Raji (cell line): ENCODE results near the gene HSF2BP.

ENCODE experiments used
- POLR2A ChIP-seq: IDR thresholded peaks from 2 replicates; pipeline ENCODE4 v1.6.1; 2011; ENCODE audit warnings: low read depth, low read length, control low read depth; ENCODE audit not compliant: insufficient read depth

The HSF2BP gene

DNA sequence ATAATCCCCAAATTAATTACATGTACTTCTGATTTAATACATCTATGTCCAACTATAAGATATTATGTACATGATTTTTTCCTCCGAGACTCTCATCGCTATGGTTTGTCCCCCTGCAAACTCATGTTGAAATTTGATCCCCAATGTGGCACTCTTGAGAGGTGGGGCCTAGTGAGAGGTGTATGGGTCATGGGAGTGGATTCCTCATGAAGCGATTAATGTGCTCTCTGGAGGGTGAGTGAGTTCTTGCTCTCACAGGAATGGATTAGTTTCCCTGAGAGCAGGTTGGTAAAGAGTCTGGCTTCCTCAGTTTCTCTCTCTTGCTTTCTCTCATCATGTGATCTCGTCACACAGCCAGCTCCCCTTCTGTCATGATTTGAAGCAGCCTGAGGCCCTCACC is 16.1 kb downstream of the HSF2BP start:
- no peak for TF ChIP-seq POLR2A

- TF ChIP-seq POLR2A: no peak
These were observed 18.9 kb downstream of the HSF2BP start for GRCh38 chr21:43640400-43640799.

DNA sequence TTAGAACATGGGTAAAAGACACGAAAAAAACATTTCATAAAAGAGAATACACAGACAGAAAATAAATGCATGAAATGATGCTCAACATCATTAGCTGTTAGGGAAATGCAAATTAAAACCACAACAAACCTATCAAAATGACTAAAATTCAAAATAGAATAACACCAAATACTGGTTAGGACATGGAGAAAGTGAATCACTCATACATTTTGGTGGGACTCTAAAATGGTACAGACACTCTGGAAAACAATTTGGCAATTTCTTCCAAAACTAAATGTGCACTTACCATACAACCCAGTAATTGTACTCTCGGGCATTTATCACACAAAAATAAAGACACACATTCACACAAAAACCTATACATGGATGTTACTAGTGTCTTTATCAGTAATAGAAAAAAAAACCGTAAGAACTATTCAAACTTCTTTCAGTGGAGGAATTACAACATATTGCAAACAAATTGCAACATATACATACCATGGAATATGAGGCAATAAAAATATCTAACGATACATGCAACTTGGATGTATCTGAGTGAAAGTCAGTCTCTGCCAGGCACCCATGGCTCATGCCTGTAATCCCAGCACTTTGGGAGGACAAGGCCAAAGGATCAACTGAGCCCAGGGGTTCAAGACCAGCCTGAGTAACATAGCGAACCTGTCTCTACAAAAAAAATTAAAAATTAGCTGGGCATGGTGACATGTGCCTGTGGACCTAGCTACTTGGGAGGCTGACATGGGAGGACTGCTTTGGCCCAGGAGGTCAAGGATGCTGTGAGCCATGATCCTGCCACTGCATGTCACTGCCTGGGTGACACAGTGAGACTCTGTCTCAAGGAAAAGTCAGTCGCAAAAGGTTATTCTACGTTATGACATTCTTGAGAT is 19.6 kb downstream of the HSF2BP start:
- TF ChIP-seq POLR2A: no peak

DNA sequence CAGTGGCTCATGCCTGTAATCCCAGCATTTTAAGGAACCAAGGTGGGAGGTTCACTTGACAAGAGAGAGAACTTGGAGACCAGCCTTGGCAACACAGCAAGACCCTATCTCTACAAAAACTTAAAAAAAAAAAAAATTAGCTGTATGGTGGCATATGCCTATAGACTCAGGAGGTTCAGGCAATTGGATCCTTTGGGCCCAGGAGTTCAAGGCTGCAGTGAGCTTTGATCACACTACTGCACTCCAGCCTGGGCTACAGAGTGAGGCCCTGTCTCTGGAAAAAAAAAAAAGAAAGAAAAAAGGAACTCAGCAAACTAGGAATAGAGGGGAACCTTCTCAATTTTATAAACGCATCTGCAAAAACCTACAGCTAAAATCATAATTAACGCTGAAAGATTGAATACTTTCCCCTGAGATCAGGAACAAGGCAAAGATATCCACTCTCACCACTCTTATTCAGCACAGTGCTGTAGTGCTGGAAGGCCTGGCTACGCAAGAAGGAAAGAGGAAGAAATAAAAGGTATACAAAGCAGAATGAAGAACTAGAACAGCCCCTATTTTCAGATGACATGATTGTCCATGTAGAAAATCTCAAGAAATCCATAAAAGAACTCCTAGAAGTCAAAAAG is 21.6 kb downstream of the HSF2BP start:
- no peak for TF ChIP-seq POLR2A

- no peak for TF ChIP-seq POLR2A
These were observed 23.9 kb downstream of the HSF2BP start for GRCh38 chr21:43635436-43635835.

DNA sequence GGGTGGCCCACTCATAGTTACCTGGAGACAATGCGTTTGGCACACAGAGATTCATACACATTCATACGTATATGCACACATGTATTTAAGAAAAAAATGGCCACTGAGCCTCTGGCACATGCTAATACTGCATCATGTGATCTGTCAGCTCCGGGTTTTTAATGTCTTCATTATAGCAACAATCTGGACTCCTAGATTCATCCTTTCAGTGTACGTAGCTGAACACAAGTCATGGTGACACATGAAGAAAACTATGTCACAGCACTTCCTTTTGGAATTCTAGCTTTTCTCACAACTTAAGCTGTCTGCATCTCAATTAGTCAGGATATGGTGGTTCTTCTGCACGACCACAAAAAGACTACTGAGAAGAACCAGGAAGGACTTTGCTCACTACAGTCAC is 24.7 kb downstream of the HSF2BP start:
- no peak for TF ChIP-seq POLR2A

- no peak for TF ChIP-seq POLR2A
These were observed 26.8 kb downstream of the HSF2BP start for GRCh38 chr21:43632373-43632905.

- no peak for TF ChIP-seq POLR2A
These were observed 27.7 kb downstream of the HSF2BP start for GRCh38 chr21:43631411-43632107.

DNA sequence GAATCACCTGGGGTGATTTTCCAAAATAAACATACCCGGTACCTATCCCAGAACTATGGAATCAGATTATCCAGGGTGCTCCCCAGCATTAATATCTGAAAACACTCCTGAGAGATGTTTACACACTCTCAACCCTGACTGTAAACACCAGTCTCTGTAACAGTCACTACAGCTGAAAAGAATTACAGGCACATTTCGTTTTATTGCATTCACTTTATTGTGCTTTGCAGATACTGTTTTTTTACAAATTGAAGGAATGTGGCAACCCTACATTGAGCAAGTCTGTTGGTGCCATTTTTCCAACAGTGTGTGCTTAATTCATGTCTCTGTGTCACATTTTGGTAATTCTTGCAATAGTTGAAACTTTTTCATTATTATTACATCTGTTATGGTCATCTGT is 31.8 kb downstream of the HSF2BP start:
- TF ChIP-seq POLR2A: no peak

DNA sequence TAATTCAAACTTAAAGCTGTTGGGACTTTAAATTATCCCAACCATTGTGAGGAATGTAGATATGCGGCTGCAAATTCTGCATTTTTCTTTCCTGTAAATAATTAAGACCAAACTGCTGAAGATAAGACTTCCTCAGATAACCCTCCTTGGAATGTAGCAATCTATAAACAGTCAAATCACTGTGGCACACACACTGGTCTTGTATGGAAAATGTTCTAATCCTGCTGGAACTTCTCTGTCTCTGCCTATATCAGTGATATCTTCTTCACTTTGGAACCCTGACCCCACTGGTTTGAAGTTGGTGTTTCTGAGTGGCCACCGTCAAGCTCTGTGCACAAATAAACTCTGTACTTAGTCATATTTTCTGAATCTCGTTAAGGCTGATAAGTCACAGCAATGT is 32.9 kb downstream of the HSF2BP start:
- TF ChIP-seq POLR2A: no peak

DNA sequence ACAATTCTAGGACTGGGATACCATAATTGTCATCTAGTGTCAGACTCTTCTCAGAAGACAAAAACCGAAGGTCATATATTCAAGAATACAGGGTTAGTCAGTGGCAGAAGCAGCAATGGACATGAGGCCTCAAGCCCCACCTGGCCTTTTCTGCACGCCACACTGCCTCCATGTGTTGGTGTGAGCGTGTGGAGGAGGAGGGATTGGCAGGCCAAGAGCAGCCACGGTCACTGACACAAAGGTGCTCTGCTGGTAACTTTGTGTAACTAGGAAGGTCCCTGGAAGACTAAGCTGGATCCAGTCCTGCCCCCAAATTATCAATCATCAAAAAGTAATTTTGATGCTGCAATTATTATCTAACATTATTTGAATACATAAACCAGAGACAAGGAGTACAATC is 34.9 kb downstream of the HSF2BP start:
- TF ChIP-seq POLR2A: no peak

DNA sequence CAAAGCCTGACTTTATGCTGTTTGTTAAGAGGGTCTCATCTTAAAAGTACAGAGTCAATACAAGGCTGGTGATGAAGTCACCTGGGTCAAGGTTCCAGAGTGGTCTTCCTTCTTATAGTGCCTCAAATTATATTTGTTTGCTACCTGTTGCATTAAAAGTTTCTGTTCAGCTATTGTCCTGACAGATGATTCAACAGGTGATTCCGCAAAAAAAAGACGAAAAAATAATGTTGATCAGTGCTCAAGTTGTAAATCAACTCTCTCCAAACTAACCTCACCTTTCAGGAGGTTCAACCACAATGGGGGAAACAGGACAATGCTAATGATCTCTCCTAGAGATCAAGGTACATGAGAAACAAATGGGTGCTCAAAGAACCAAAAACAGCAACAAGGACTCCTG is 35.7 kb downstream of the HSF2BP start:
- no peak for TF ChIP-seq POLR2A

DNA sequence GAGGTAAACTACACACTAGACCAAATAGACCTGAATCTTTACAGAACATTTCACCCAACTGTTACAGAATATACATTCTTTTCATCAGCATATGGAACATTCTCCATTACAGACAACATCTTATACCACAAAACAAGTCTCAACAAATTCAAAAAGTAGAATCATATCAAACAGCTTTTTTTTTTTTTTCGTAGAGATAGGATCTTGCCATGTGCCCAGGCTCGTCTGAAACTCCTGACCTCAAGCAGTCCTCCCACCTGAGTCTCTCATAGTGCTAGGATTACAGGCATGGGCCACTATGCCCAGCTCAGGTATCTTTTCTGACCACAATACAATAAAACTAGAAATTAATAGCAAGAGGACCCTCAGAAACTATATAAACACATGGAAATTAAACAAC is 36.5 kb downstream of the HSF2BP start:
- no peak for TF ChIP-seq POLR2A

GRCh38 chr21:43619856-43620255 is 39.4 kb downstream of the HSF2BP start:
- TF ChIP-seq POLR2A: no peak

DNA sequence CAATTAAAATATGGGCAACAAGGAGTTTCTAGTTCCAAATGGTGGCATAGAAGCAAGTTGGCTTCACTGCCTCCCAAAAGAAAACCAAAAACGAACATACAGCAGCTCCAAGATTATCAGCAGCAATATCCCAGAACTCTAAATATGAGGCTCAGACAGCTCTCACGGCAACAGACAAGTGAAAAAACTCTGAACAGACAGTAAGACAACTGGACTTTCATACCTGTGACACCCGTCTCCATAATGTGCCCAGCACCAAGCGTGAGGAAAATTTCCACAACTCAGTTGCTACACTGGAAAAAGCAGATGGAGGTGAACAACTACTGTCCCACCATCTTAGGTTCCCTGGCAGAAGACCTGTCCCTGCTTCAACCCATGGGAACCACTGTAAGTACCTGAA is 39.9 kb downstream of the HSF2BP start:
- no peak for TF ChIP-seq POLR2A

DNA sequence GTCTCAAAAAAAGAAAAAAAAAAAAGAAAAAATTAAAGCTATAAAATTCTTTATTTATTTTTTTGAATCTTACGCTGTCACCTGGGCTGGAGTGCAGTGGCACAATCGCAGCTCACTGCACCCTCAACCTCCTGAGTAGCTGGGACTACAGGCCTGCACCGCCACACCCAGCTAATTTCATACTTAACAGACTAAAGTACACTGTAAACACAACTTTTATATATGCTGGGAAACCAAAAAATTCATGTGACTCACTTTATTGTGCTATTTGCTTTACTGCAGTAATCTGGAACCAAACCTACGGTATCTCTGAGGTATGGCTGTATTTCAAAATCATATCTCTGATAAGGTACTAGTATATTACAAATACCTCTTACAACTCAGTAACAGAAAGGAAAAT is 40.3 kb downstream of the HSF2BP start:
- no peak for TF ChIP-seq POLR2A

- TF ChIP-seq POLR2A: no peak
These were observed 44.4 kb downstream of the HSF2BP start for GRCh38 chr21:43614839-43615238.
